Measurements from ENCODE around the gene EIF2S1. TPM values are rescaled to one million over a fixed set of nuclear protein-coding genes. Genes with fewer than 3 reads are reported as not detected.

The EIF2S1 gene
- total RNA-seq, 1 experiment from 2014 or later, result 192 TPM

DNA sequence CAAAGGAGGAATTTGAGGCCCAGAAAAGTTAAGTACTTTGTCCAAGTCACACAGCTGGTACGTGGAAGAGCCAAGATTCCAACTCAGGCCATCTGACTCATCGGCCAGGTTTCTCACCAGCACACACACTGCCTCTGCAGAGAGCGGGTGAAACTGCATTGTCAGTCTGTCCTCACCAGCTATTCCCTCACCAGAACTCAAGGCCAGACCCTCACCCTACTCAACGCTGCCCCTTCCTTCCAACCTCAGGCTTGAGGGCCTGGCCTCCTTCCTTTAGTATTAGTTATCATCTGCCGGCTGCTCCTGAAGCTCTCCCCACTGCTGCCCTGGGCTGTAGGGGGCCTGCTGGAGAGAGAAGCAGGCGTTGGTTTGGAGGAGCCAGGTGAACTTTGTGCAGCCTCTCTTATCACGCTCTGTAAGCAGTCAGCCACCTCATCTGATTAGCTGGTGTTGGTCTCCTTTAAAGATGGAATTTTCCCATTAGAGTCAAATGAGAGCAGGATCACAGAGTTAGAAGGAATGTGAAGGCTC is 68.4 kb downstream of the EIF2S1 start:
- ChIA-PET POLR2A (interaction anchor here (0.7 to 2.0 kb wide), 2 partner anchors 143 to 226 kb away, joined by 3 to 9 read pairs; no protein-coding TSS in a partner anchor), CTCF (interaction anchor here (0.7 to 4.4 kb wide), 11 partner anchors 13 to 275 kb away, joined by 3 to 78 read pairs (median 11); partner anchors contain the start of genes ARG2, ATP6V1D, PIGH and RDH12), RAD21 (ENCODE audit: low non-redundant PET in 1 of 2, low total read pairs in 2 of 2, uncharacterized antibody in 2 of 2, unreplicated experiment in 2 of 2) (interaction anchor here (2.4 to 3.0 kb wide), 3 partner anchors 143 to 276 kb away, joined by 14 to 29 read pairs (median 18); no protein-coding TSS in a partner anchor)
- TF ChIP-seq ZNF274 (IDR thresholded peaks at IDR 0.05; ENCODE audit: low read depth, low read length) (no peak), JUND (IDR thresholded peaks at IDR 0.05) (no peak), POLR2AphosphoS5 (IDR thresholded peaks at IDR 0.05; ENCODE audit: low read depth, low read length) (no peak), SRF (IDR thresholded peaks at IDR 0.05; ENCODE audit: low read depth) (no peak), CBX3 (IDR thresholded peaks at IDR 0.05; ENCODE audit: low read depth) (no peak; the same call in 1 of the 2 replicates), TCF7L2 (IDR thresholded peaks at IDR 0.05; ENCODE audit: borderline replicate concordance, extremely low read depth, insufficient read depth, insufficient read length) (no peak), ATF3 (IDR thresholded peaks at IDR 0.05) (no peak), CTCF (IDR thresholded peaks at IDR 0.05 in 2 of 3, conservative IDR thresholded peaks at IDR 0.05 in 1 of 3; ENCODE audit: borderline replicate concordance in 1 of 3, insufficient read depth in 1 of 3, low read depth in 2 of 3, low read length in 2 of 3) (peak in 1 of 3 experiments; percentile 15; a peak in 2 of 6 replicates), POLR2A (IDR thresholded peaks at IDR 0.05; ENCODE audit: borderline replicate concordance, extremely low read depth, insufficient read depth, insufficient read length) (no peak), FOSL1 (IDR thresholded peaks at IDR 0.05; ENCODE audit: low read depth) (0 out of 2 replicates have a peak, but pooled peaks have one; percentile 26), SIN3A (IDR thresholded peaks at IDR 0.05; ENCODE audit: low read depth) (no peak)
- TF ChIP-seq, protein P1, sequence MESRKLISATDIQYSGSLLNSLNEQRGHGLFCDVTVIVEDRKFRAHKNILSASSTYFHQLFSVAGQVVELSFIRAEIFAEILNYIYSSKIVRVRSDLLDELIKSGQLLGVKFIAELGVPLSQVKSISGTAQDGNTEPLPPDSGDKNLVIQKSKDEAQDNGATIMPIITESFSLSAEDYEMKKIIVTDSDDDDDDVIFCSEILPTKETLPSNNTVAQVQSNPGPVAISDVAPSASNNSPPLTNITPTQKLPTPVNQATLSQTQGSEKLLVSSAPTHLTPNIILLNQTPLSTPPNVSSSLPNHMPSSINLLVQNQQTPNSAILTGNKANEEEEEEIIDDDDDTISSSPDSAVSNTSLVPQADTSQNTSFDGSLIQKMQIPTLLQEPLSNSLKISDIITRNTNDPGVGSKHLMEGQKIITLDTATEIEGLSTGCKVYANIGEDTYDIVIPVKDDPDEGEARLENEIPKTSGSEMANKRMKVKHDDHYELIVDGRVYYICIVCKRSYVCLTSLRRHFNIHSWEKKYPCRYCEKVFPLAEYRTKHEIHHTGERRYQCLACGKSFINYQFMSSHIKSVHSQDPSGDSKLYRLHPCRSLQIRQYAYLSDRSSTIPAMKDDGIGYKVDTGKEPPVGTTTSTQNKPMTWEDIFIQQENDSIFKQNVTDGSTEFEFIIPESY (IDR thresholded peaks at IDR 0.05; ENCODE audit: extremely low read depth, insufficient replicate concordance, low read length), result no peak
- H3K79me2 ChIP-seq (ENCODE audit: insufficient read depth, low read length), result no peaks in the 10 kb centered on the region
- H4K20me1 ChIP-seq (ENCODE audit: insufficient read depth), result no peaks in the 10 kb centered on the region
- H3K27me3 ChIP-seq (ENCODE audit: insufficient read depth, low read length), result no peaks in the 10 kb centered on the region
- H3K4me1 ChIP-seq (ENCODE audit: control insufficient read depth in 1 of 2, insufficient read depth in 2 of 2, low read length in 2 of 2), result peaks cover 5 to 25% of the 10 kb centered on the region in 2 experiments; a peak in 3 of 4 replicates
- H3K9me3 ChIP-seq (ENCODE audit: control insufficient read depth in 1 of 2, insufficient read depth in 1 of 2, low read depth in 1 of 2, low read length in 2 of 2), result no peaks in the 10 kb centered on the region
- peak overlapping the region; percentile 26; the same call in 1 of the 2 replicates for H3K9ac ChIP-seq (ENCODE audit: low read length)
- intact Hi-C loops (cut with micrococcal nuclease), result loop anchor here (5.0 kb wide), 1 partner anchor 104 kb away; the partner anchor contains the start of gene PLEKHH1
- H3K9me2 ChIP-seq (ENCODE audit: insufficient read depth), result no peaks in the 10 kb centered on the region
- peak overlapping the region; percentile 80 for H2AFZ ChIP-seq (ENCODE audit: low read depth, low read length, poor library complexity, severe bottlenecking)
- DNase-seq (ENCODE audit: low read depth, low spot score) (no peak), ATAC-seq (peak; percentile 65)
- H3K4me2 ChIP-seq (ENCODE audit: low read length), result peak overlapping the region; percentile 67
- H3K27ac ChIP-seq (ENCODE audit: low read depth, low read length), result no peak overlapping the region
- H3K4me3 ChIP-seq (replicated peaks in 1 of 2; ENCODE audit: low read depth in 1 of 2, low read length in 2 of 2), result 0 out of 4 replicates have a peak overlapping the region, but pooled peaks of 1 of the 2 experiments have one; percentile 16
- H3K36me3 ChIP-seq (ENCODE audit: control insufficient read depth in 1 of 2, insufficient read depth in 2 of 2, low read length in 2 of 2), result no peaks in the 10 kb centered on the region
- no TSS peak for BruUV-seq (replicated peaks)

Data from HCT116 (cell line).